GM18508 (cell line): ENCODE results near the gene SLC5A10.

Experiments
- ATAC-seq: cut with Tn5 transposase; IDR thresholded peaks from one replicate; pipeline ENCODE4 v1.9.1; 2021; ENCODE audit warnings: moderate number of reproducible peaks; ENCODE audit not compliant: insufficient read depth, unreplicated experiment

The SLC5A10 gene

DNA sequence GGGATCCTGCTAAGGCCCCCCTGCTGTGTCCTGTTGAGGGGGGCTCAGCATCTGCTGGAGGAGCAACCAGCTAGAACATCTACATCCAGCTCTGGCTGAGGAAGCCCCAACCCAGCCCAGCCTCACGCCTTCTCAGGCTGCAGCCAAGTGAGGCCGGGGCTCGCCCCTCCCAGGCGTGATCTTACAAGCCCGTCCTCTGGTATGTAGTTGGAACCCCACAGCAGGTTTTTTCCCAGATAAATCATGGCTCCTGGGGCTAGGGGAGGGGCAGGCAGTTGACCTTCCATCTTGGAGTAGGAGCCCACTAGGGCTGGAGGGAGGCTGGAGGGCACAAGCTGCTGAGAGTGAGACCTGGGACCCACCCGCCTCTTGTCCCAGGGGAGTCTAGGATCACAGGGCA, 47.9 kb downstream of the SLC5A10 start:
- no peak for ATAC-seq

- no peak for ATAC-seq
These were observed 48.8 kb downstream of the SLC5A10 start for GRCh38 chr17:19000531-19001325.

- no peak for ATAC-seq
These were observed 50.1 kb downstream of the SLC5A10 start for GRCh38 chr17:19001907-19002590.

DNA sequence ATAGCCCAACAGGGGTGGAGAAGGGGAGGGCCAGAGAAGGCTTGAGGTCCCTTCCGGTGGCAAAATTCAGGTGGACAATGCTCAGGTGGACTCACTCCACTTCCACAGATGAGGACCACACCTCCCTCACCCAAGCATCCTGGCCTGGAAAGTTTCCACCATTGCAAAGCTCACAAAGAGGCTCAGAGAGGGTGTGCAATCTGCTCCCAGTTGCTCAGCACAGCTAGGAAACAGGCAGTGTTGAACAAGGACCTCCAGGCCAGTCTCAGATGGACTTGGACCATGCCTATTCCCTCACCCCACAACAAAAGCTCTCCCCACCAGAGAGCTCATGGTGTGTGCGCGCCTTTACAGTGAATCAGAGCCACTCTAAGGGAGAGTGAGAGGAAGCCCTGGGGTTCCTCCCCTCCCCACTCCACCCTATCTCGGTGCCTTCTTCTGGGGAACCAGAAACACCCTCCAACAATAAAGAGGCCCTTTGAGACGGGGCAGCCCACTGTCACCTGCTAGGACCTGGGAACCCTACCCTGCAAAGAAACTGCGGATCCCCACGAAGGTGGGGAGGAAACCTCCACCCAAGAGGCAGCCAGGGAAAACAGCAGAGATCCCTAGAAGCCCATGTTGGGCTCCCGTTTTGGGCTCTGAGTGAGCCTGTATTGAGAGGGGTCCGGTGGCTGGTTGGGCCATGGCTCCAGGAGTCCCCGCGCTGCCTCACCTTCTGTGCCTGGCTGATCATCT, 51.0 kb downstream of the SLC5A10 start:
- no peak for ATAC-seq

DNA sequence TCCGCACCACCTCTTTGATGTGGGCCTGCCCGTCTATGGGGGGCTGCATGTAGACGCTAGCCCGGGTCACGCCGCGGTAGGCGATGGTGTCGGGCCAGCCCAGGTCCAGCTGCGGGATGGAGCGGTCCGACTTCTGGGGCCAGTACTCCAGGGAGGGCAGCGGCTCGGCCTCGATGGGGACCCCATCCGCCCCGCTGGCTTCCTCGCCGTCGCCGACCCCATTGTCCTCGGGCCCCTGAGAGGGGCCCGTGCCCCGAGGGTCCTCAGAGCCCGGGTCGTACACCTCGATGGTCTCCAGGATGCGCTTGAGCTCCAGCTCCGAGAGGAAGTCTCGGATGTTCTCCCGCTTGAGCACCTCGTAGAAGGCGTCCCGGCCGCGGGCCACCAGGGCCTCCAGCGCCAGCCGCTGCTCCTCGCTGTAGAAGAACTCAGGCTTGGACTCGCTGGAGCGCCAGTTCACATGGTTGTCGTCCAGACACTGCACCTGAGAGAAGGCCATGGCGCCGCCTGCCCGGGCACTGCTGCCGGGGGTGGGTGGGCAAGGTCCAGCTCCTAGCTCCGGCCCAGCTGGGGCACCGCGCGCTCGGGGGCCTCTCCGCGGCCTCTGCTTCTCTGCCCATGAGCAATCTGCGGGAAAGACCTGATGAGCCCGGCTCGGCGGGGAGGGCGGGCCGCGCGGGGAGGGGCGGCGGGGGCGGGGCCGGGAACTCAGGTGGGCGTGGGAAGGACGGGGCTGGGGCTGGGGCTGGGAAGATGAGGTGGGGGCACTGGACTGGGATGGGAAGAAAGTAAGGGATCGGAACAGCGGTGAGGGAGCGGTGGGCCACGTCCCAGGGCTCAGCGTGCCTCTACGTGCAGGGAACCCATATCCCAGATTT, 51.8 kb downstream of the SLC5A10 start:
- no peak for ATAC-seq

GRCh38 chr17:19004421-19005136, 52.6 kb downstream of the SLC5A10 start, which contains the start of gene FAM83G:
Gene FAM83G, minus strand, starts transcription at chr17:19004764. Its CDS starts 723 bp downstream, at chr17:19004041.
- no peak for ATAC-seq

DNA sequence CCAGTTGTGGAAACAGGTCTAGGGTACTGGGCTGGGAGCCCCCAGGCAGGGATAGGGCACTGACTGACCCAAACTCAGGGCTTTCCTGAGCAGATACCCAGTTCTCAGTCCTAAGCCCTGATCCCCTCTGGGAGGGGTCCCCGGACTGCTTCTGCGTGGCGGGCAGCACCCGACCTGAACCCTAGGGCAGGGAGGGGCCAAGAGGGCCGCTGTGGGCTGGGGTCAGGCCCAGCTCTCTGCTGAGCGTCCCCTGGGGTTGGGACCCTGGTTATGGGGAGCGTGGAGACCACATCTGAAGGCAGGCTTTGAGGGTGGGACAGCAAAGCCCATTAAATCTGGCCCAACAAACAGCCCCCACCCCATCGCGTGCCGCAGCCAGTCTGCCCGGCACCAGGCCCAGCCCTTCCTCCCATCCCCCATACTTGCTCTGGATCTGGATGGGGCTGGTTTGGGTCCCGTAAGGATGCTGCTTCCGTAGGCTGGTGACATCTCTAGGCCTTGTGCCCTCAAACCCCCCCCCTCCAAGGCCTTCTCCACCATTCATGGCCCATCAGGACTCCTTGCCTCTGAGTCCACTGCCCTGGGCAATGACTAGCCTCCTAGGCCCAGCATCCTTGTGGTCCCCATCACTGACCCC, 53.3 kb downstream of the SLC5A10 start:
- no peak for ATAC-seq

- no peak for ATAC-seq
These were observed 53.9 kb downstream of the SLC5A10 start for GRCh38 chr17:19005789-19006430.

DNA sequence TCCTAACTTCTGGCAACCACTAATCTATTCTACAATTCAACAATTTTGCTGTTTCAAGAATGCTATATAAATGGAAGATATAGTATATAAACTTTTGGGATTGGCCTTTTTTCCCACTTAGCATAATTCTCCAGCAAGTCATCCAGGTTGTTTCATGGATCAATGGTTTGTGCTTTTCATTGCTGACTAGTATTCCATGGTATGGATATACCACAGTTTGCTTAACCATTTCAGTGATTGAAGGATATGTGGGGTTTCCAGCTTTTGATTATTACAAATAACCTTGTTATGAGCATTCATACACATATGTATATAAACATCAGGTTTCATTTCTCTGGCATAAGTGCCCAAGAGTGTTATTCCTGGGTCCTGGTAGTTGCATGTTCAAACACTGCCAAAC, 54.7 kb downstream of the SLC5A10 start:
- no peak for ATAC-seq

DNA sequence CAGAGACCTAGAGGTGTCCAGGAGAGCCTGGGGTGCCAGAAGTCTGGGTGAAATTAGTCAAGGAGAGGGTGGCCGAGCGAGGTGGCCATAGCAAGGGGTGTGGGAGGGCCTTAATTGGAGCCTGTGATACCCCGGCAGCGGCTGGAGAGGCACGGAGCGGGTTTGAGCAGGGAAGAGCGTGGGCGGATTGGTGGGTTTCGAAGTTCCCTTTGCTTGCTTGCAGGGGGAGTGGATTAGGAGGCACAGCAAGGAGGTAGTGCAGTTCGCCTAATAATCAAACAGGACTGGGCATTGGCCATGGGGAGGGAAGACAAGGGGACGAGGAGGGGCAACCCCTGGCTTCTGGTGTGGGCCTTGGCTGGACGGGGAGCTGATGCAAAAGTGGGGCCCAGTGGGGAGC, 58.0 kb downstream of the SLC5A10 start:
- ATAC-seq = no peak

- ATAC-seq = no peak
These were observed 59.0 kb downstream of the SLC5A10 start for GRCh38 chr17:19010729-19011505.

- no peak for ATAC-seq
These were observed 59.6 kb downstream of the SLC5A10 start for GRCh38 chr17:19011581-19011980.

DNA sequence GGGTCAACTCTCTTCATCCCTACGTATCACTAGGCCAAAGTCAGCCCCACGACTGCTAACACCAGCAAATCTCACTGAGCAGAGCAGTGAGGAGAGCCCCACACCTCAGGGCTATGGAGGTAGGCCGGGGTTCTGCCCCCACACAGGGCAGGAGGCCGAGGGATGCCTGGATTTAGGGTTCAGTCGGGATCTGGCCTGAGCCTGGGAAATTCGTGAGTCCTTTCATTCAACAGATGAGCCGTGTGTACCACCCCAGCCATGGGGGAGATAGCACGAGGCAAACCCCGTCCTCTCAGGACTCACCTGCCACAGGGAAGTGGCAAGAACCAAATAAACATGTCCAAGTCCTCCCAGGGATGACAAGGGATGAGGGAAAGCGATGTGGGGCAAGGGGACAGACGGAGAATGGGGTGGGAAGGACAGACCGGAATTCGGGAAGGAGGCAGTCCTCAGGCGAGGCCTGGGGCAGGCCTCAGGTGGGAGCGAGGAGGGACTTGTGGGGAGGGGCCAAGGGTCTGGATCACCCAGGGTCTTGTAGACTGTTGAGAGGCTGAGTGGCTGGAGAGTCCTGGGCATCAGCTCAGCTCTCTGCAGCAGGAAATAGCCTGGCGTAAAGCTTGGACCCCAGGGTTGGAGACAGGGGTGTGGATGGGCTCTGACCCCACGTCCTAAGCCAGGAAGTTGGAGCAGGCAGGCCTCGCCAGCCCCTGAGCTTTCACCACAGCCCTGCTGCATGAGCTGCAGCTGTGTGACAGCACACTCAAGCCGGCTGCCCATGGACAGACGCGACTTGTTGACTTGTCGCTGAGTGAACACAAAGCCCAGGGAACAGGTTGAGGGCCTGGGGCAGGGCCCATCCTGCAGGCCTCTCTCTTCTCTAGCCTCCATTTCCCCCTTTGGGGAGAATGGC, 60.5 kb downstream of the SLC5A10 start:
- no peak for ATAC-seq

DNA sequence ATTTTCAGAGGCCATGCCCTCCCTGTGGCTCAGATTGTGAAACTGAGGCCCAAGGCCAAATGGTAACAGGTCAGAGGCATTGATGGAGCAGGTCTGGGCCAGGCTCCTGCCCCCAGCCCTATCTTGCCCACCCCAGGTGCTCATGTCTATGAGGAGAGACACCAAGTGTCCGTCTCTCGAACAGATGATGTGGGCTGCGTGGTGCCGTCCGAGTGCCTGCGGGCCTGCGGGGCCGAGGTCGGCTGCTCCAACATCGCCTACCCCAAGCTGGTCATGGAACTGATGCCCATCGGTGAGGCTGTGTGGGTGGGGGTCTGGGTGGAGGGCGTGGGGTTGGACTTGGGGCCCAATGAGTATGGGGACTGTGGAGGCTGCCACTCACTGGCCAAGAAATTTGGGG, 61.3 kb downstream of the SLC5A10 start:
- no peak for ATAC-seq

GRCh38 chr17:19013806-19014627, 62.1 kb downstream of the SLC5A10 start:
- ATAC-seq = no peak

DNA sequence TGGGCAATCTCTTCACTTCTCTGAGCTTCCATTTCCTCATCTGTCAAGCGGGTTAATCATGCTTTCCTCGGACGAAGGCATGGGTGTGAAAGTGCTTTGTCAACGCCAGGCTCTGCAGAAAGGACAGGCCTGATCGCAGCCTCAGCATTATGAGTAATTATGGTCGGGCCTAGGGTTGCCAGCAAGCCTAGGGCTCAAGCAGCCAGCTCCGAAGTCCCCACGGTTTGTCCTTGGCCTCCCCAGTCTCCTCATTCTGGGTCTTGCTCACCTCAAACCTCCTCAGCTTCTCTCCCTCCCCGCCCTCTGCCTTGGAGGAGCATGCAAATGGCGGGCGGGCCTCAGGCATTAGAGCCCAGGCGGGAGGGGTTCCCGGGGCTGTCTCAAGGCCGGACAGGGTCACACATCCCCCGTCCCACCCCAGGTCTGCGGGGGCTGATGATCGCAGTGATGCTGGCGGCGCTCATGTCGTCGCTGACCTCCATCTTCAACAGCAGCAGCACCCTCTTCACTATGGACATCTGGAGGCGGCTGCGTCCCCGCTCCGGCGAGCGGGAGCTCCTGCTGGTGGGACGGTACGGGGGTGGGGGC, 62.8 kb downstream of the SLC5A10 start:
- ATAC-seq = no peak
